HTR-8/SVneo (cell line): Measurements from ENCODE around the gene CDH15.

Source experiments
- DNase-seq: peaks from one replicate; pipeline ENCODE4 v3.0.0; 2011; ENCODE audit warnings: low spot score, mixed read lengths; ENCODE audit not compliant: insufficient read length
- FAIRE-seq: peaks from 2 replicates; lab custom pipeline; 2011; peaks lifted over from hg19 to GRCh38; lab: Jason Lieb, UNC

CDH15 gene, protein sequence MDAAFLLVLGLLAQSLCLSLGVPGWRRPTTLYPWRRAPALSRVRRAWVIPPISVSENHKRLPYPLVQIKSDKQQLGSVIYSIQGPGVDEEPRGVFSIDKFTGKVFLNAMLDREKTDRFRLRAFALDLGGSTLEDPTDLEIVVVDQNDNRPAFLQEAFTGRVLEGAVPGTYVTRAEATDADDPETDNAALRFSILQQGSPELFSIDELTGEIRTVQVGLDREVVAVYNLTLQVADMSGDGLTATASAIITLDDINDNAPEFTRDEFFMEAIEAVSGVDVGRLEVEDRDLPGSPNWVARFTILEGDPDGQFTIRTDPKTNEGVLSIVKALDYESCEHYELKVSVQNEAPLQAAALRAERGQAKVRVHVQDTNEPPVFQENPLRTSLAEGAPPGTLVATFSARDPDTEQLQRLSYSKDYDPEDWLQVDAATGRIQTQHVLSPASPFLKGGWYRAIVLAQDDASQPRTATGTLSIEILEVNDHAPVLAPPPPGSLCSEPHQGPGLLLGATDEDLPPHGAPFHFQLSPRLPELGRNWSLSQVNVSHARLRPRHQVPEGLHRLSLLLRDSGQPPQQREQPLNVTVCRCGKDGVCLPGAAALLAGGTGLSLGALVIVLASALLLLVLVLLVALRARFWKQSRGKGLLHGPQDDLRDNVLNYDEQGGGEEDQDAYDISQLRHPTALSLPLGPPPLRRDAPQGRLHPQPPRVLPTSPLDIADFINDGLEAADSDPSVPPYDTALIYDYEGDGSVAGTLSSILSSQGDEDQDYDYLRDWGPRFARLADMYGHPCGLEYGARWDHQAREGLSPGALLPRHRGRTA

DNA sequence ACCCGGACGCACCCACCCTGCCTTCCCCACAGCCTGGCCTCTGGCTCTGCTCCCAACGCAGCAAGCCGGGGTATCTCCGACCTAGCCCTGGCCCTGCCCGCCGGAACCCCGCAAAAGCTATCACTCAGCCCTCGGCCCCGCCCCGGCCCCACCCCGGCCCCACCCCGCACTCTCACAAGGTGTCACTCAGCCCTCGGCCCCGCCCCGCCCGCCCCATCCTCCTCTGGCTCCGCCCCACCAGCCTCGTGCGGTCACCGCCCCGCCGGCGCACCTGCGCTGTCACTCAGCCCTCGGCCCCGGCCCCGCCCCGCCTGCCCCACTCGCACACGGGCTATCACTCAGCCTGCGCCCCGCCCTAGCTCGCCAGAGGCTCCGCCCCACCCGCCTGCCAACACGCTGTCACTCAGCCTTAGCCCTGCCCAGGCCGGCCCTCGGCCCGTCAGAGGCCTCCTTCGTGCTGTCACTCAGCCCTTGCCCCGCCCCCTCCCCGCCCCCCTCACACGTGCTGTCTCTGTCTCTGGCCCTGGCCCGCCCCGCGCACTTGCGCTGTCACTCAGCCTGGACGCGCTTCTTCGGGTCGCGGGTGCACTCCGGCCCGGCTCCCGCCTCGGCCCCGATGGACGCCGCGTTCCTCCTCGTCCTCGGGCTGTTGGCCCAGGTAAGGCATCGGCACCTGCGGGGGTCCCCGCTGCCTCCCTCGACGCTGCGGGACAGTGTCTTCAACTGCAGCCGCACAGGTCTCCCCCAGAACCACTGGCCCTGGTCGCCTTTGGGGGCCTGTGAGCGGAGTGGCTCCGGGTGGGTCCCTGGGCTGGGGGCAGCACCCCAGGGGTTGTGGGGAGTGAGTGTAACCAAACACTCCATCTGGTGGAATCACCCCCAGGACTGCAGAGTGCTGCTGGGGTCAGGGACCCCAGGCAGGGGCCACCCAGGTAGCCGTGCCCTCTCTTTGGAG, at the start of gene CDH15:
Gene CDH15, plus strand, starts transcription at position 533 of the 955 bp plus-strand sequence. Its CDS starts 84 bp downstream, at position 617.
- DNase-seq (peak; percentile 84), FAIRE-seq (peak; percentile 26)

DNA sequence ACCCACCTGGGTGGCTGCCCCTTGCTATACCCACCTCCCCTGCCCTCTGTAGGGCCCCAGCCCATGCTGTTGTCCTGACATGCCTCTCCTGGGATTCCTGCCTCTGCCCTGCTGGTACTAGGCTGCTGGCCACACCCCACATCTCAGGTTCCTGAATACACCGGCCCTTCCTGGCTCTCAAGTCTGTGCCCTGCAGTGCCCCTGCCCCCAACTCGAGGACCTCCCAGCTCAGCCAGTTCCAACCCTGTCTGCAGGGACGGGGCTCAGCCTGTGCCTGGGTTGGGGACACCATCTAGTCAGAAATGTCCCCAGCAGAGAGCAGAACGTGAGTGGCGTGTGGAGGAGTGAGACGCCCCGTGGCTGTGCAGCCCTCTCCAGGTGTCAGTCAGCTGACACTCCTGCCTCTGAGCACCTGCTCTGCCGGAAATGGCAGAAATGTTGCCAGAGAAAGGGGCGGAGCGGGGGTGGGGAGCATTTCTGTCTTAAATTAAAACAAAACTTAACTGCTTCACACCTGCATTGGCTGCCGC, 49.2 kb upstream of the CDH15 start:
- DNase-seq (no peak), FAIRE-seq (no peak)

DNA sequence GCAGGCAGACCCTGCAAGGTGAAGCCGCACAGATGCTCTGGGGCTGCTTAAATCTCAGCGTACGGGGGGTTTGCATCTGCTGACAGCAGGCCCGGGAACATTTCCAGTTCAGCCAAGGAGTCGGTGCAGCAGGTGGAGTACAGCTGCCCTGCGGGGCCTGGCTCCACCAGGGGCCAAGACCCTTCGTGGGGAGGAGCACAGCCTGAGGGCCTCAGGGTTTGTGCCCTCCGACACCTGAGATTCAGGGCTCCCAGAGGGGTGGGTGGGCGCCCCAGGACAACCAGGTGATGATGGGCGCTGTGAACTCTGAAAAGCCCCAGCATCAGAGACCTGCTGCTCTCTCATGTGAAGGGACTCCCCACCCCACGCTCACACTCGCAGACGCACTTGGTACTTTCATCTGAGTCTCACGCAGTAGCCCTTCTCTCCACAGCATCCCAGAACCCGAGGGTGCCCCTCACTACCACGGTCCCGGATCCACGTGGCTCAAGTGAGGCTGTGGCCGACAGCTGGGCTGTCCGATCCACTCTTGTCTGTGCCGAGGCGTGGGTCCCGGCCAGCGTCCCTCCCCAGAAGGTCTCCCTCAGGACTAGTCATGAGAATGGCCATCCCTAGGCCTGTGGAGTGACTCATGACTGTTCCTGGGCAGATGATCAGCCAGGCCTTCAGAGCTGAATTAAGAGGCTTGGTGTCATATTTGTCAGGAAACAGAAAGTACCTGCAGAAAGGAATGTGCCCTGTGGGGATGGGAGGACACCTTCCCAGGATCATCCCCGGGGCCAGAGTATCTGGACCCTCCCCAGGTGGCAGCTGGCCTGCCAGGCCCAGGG, 48.3 kb upstream of the CDH15 start:
- DNase-seq (no peak), FAIRE-seq (no peak)

- DNase-seq = no peak
Observed at GRCh38 chr16:89123831-89124100, 47.8 kb upstream of the CDH15 start.

DNA sequence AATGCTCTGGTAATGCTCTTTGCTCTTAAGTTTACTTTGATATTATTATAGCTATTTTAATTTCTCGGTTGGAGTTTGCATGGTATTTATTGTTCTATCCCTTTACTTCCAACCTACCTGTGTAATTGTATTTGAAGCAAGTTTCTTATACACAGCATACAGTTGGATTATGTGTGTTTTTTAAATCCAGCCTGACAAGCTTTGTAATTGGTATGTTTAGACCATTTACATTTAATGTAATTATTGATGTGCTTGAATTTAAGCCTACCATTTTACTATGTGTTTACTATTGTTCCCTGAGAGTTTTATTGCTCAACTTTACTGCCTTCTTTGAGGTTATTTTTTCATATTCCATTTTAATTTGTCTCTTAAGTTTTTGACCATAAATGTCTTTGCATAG, 42.2 kb upstream of the CDH15 start:
- DNase-seq = no peak
- no peak for FAIRE-seq

More at GRCh38 chr16:89123831-89124100, 47.8 kb upstream of the CDH15 start:
- FAIRE-seq = peak; percentile 75

DNA sequence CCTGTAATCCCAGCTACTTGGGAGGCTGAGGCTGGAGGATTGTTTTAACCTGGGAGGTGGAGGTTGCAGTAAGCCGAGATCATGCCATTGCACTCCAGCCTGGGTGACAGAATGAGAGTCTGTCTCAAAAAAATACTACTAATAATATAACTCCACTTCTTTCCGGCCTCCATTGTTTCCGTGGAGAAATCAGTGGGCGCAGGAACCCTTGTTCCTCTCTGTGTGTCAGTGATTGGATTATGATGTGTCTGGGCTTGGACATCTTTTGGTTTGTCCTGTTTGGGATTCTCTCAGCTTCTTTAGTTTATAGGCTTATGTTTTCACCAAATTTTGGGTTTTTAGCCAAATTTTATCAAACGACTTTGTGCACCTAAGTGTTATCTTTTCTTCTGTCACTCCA, 41.1 kb upstream of the CDH15 start:
- no peak for FAIRE-seq
- DNase-seq = no peak

DNA sequence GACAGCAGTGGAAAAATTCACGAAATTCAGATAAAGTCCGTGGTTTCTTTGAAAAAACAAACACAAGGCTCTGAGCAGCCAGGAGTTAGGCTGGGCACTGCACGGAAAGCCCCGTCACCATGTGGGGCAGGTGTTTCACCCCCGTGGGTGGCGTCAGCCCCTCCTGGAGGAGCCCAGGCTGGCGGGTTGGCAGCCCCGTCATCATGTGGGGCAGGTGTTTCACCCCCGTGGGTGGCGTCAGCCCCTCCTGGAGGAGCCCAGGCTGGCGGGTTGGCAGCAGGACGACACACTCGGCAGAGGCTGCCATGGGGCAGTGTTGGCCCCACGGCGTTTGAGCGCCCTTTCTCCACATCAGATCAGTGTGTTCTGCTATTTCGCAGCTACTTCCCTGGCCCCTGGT, 39.8 kb upstream of the CDH15 start:
- DNase-seq (no peak), FAIRE-seq (no peak)

DNA sequence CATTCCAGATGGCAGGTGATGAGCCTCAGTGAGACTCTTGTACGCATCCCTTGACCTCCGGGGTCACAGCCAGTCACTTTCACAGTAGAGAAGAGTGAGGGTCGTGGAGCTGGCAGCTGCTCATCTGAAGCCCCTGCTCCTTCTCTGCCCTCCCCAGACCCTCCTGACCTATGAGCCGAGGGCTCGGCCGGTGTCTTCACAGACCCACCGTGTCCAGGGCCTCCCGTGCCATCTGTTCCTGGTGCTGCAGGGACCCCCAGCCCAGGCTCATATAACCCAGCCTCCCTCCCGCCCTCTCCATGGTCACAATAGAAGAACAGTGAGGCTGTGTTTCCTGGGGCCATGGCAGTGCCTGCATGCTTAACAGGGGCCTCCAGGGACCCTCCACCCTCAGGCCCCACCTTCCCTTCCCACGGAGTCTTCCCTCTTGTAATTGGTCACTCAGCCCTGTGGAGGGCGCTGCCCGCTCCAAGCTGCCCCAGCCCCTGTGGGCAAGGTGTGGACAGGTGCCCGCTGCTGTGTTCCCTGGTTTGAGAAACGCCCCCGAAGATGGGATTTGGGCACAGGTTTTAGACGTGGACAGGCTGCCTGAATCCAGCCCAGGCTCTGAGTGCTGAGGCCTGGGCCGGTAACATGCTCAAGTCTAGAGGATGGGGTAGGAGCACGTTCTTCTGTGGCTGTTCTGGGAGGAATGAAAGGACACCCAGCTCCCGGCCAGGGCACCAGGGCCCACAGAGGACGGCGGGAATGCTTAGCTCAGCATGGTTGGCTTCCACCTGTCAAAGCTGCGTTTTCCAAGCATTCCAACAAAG, 39.1 kb upstream of the CDH15 start:
- DNase-seq (no peak), FAIRE-seq (no peak)

GRCh38 chr16:89133457-89134127, 38.0 kb upstream of the CDH15 start:
- FAIRE-seq = no peak
- DNase-seq = no peak

DNA sequence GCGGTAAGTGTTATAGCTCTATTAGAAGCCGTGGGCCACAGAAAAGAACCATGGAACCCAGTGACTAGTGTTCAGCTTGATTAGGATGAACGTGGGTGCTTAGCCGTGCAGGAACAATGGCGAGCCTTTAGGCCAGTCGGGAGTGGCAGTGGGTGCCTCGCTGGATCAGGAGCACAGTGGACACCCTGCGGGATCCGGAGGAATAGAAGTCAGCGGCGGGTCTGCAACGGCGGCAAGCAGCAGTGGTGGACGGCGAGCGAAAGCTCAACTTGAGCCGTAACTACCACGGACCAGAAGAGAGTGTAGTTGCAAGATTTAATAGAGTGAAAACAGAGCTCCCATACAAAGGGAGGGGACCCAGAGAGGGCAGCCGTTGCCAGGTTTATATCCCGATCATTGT, 37.3 kb upstream of the CDH15 start:
- no peak for FAIRE-seq
- no peak for DNase-seq

DNA sequence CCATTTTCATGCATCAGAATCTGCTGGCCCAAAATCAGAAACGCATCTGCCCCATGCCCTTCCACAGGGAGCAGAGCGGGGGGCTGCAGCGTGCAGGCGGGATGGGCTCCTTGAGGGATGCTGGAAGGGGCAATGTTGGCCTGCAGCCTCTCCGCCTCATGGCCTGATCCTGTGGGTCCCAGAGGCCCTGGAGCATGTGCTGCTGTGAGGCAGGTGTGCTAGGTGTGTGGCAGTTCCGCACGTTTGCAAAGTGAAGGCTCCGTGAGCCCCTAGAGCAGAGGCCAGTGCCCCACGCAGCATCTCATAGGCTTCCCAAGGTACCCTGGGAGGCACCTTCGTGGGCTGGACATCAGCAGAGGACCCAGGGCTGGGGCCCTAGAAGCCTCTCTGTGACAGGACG, 36.4 kb upstream of the CDH15 start:
- DNase-seq (no peak), FAIRE-seq (no peak)

DNA sequence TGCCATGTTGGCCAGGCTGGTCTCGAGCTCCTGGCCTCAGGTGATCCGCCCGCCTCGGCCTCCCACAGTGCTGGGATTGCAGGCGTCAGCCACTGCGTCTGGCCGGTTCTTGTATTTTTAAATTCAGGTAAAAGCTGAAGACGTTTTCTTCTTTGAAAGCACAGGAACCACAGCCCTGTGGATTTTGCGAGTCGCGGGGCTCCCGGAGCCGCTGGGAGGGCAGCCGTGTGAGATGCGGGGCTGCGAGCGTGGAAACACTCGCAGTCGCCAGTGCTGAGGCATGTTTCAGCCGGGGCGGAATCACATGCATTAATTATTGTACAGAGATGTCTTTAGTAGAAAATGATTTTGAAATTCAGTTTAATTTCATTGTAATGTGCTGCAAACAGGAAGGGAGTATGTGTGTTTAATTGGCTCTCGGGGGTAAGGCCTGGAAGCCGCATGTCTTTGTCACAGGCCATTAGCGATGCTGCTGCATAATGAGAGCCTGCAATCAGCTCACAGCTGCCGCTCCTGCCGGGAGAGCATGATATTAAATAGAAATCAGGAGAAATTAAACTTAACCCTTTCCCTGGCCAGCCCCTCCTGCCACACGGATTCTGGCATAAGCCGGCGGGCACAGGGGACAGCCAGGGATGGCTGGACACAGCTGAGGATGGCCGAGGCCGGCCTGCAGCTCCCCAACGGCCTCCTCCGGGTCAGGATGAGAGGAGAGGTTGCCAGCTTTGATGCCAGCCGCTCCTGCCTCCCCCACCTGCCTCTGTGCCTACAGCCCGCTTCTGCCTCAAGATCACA, 35.4 kb upstream of the CDH15 start:
- no peak for DNase-seq
- no peak for FAIRE-seq

DNA sequence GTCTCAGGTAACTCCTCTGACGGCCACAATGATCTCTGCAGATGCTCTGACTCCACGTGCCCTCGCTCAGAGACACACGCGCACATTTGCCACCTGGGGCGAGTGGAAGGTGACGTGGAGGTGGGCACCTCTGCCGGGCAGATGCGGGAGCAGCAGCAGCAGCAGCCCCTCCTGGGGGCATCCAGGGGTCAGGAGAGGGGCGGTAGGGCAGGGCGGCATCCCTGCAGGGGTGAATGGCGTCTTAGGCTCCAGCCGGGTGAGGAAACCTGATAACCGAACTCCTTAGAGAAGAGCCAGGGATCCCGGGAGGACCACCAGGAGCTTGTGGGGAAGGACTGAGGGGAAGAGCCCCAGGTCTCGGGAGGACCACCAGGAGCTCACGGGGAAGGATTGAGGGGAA, 34.6 kb upstream of the CDH15 start:
- FAIRE-seq (no peak), DNase-seq (no peak)

DNA sequence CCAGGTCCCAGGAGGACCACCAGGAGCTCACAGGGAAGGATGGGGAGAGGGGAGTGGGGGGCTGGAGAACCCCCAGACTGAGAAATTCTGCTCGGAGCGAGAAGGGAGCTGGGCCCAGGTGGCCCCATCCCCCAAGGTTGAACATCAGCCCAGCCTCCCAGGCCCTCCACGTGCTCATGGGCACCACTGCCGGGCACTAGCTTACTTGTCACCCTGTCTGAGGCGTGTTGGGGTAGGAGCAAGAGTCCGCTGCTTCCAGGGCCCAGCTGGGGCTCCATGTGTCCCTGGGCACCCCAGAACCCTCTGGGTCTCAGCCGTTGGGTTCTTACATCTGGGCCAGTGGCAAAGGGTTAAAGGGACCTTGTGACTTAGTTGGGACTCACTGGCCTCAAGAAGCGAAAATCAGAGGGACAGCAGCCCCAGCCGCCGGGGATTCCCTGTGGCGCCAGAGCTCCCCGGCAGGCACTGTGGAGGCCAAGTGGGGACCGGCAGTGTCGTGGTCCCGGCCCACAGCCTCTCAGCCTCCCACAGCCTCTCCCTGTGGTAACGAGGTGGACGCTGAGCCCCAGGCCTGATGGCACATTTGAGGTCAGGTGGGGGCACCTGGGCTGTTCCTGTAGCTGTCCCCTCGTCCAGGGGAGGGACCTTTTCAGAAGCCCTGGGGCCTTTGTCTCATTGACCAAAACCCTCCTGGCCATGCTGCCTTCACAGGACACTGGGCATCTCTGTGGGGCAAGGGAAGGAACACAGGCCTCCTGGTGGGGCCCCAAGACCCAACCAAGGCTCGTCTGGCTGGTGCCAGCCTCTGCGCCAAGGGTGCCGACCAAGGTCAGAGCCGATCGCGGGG, 33.7 kb upstream of the CDH15 start:
- FAIRE-seq (no peak), DNase-seq (no peak)

DNA sequence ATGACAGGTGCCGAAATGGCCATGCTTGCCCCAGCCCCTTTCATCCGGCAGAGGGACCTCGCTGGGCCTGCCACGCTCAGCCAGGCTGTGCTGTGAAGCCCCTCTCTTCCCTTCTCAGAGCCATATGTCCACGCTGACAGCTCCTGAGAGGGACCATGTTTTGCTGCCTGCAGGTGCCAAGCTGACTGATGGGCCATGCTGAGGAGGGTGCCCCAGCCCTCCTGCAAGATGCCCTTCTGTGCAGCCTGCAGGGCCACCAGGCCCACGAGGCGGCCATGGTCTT, 33.1 kb upstream of the CDH15 start:
- FAIRE-seq = no peak
- DNase-seq = no peak

DNA sequence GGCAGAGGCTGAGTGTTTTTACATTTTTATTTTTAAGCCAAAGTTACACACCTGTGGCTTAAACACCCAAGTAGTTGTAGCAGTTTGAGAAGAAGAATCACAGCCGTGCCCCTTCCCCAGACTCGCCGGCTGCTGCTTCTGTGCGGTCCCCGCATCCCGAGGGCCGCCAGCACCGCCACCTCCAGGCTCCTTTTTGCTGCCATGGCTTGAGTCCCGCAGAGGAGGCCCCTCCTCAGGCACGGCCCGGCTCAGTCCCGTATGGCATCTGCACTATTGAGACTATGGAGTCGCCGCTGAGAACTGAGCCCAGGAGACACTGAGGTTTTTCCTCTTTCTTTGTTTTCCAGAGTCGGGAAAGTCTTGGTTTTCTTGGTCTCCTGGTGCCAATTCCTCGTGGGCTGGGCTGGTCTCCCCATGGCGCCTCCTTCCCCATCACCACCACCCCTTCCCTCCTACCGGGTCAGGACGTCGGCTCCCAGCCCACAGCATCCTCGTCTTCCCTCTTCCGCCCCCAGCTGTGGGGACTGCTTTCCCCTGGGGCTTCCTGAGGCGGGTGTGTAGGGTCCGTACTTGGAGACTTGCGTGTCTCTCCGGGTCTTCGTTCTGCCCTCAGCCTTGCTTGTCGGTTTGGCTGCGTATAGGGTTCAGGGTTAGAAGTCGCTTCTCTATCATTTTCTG, 32.6 kb upstream of the CDH15 start:
- DNase-seq (no peak), FAIRE-seq (no peak)
